ENCODE data around the gene HIGD2B. TPM values are rescaled to one million over a fixed set of nuclear protein-coding genes. Genes with fewer than 3 reads are reported as not detected.

Gene HIGD2B
- total RNA-seq, result not detected

DNA sequence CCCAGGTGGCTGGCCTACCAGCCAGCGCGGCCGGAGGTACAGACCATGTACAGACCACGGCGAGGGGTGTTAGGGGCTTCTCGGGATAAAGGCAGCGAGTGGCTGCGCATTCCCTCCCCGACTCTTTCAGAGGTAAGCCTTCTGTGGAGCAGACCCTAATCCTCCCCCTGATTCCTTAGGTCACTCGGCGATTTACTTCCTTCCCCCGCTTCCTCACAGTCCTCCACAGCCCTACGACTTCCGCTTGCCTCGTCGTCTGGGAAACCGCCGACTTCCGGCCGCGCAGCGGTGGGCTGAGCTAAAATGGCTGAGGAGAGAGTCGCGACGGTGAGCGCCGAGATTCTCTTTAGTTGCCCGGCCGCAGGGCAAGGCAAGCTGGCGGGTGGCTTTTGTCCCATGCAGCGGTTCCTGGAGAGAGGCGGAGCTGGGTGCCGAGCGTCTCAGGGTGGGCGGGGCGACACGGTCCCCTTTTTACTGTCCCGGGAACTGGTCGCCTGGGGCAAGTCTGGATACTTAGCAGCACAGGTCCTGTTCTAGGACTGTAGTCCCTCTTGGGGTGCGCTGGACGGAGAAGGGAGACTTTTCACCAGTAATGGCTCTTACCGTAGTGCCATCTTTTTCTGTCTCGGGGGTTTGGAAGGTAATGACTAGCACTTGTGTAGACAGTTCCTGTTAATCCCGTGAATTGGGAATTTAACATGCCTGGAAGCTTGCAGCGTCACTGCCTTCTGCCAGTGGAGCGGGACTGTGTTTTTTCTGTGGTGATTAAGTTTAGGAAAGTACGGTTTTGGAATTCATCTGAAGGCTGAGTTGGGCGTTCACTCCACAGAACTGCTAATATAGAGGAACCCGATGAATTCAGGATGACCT lies at the start of gene HIGD2B, which contains the start of gene BBS4:
TSS of gene HIGD2B (minus strand) at position 258 of the 870 bp plus-strand sequence. CDS start 9,808 bp downstream, outside the sequence.
TSS of gene BBS4 (plus strand) at position 283 of the 870 bp plus-strand sequence. CDS start at position 304, 21 bp downstream.

GRCh38 chr15:72654397-72654796 lies 31.6 kb downstream of the HIGD2B start, which contains the start of gene GOLGA6B:
Gene GOLGA6B (plus strand): TSS chr15:72654697. CDS start chr15:72654738, 41 bp downstream.

Small RNA genes within 50 kb of the gene (small RNA-seq; reads per million reads assigned to genes)
- not detected for gene RN7SL853P (ENCODE audit: low replicate concordance)

Other genes with a start within 250 kb of the HIGD2B start
- gene ARIH1, start 211.9 kb downstream of the HIGD2B start, total RNA-seq, result 76.7 TPM
- 0.23 TPM for gene GOLGA6B, start 31.5 kb downstream of the HIGD2B start, total RNA-seq
- 38.1 TPM for gene BBS4, start within 50 bp of the HIGD2B start, total RNA-seq
- 74.4 TPM for gene ADPGK, start 97.6 kb upstream of the HIGD2B start, total RNA-seq

Data from metanephros (tissue), 2 donors.